ENCODE data around the gene NTN4.
A peak's percentile ranks its signal among the peaks of the same experiment; 100 is the strongest.
"Not testable (repeated sequence)": the region's sequence is repeated elsewhere in the genome, so short reads cannot be mapped to it uniquely, and the experiment has no call there.

Gene NTN4

DNA sequence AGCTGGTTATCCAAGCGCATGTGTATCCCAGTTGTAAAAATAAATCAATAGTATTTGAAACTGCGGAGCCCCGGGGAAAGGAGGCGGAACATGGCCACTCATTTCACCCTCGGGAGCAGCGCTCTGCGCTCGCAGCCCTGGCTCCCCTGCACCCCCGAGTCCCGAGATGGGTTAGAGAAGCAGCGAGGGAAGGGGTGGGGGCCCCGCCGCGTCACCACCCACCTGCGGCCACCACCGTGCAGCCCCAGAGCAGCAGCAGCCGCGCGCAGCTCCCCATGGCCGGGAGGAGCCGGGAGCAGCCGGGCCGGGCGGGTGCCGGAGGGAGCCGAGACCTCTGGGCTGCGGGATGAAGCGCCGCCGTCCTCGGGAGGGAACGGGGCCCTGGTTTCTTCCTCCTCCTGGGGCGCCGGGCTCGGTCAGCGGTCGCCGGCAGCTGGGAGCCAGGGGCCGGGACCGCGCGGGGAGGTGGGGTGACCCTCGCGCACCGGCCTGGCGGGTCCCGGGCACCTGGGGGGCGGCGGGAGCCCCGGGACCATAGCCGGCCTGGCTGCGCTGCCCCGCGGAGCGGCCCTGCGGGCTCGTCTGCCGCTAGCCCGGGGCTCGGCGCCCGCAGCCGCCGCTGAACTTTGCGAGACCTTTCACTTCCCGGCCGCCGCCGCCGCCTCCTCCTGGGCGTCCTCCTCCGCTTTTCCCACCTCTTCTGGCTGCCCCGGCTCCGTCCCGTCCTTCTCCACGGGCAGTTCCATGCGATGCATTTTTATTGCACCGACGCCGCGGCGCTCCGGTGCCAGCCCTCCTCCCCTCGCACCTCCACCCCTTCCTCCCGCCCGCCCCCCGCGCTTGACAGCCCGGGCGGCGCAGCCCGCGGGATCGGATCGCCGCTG lies at the start of gene NTN4:
Gene NTN4 (minus strand): TSS at position 732 of the 884 bp plus-strand sequence. CDS start 455 bp downstream, at position 277.
- Mint-ChIP-seq H3K27ac (peak within 1 kb of the TSS in 1 of 2 donors; percentile 66), H3K4me3 (peak within 1 kb of the TSS; percentile 91 to 95), H3K9me3 (no peaks in the 10 kb centered on the region), H3K27me3 (peaks cover 73% of the 10 kb centered on the region), H3K4me1 (peaks cover 18% of the 10 kb centered on the region)
- peak; percentile 26 to 34 for DNase-seq
- peak; percentile 70 for ATAC-seq

DNA sequence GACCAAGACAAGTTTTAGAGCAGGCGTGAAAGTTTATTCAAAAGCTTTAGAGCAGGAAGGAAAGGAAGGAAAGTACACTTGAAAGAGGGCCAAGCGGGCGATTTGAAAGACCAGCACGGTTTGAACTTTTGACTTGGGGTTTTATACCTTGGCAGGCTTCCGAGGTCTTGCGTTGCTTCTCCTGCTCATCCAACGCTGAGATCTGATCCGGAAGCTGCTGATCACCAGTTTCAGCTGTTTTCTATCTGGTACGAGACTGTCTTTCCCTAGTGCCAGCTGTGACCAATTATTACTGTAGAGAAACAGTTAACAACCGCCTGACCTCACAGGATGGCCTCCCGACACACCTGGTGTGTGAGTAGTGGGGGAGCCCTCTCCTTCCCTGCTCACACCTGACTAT lies 47.6 kb upstream of the NTN4 start:
- Mint-ChIP-seq H3K4me3 (no peak overlapping the region), H3K27me3 (peaks cover 17% of the 10 kb centered on the region), H3K4me1 (peaks cover 6% of the 10 kb centered on the region), H3K9me3 (no peaks in the 10 kb centered on the region), H3K27ac (peak overlapping the region in 1 of 2 donors; percentile 62)
- DNase-seq: no peak
- ATAC-seq: peak; percentile 18

DNA sequence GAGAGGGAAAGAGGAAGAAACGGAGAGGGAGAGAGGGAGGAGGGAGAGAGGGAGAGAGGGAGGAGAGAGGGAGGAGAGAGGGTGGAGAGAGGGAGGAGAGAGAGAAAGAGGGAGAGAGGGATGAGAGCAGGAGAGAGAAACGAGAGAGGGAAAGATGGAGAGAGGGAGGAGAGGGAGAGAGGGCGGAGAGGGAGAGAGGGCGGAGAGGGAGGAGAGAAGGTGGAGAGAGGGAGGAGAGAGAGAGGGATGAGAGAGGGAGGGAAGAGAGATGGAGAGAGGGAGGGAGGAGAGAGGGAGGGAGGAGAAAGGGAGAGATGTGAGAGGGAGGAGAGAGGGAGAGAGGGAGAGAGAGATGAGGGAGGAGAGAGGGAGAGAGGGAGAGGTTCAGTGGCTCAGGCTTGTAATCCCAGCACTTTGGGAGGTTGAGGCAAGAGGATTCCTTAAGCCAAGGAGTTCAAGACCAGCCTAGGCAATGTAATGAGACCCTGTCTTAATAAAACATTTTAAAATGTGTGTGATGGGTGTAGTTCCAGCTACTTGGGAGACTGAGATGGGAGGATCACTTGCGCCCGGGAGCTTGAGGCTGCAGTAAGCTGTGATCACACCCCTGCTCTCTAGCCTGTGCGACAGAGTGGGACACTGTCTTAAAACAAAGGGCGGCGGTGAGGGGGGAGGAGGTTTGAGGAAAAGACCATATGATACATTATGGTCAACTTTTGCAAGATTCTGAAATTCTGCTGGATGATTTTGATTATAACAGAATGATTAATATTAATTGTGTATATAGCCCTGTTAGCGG lies 46.9 kb upstream of the NTN4 start:
- Mint-ChIP-seq H3K4me3 (no peak overlapping the region), H3K9me3 (no peaks in the 10 kb centered on the region), H3K27me3 (peaks cover 17% of the 10 kb centered on the region), H3K4me1 (peaks cover 6% of the 10 kb centered on the region), H3K27ac (peak overlapping the region in 1 of 2 donors; percentile 62)
- no peak for DNase-seq
- no peak for ATAC-seq

DNA sequence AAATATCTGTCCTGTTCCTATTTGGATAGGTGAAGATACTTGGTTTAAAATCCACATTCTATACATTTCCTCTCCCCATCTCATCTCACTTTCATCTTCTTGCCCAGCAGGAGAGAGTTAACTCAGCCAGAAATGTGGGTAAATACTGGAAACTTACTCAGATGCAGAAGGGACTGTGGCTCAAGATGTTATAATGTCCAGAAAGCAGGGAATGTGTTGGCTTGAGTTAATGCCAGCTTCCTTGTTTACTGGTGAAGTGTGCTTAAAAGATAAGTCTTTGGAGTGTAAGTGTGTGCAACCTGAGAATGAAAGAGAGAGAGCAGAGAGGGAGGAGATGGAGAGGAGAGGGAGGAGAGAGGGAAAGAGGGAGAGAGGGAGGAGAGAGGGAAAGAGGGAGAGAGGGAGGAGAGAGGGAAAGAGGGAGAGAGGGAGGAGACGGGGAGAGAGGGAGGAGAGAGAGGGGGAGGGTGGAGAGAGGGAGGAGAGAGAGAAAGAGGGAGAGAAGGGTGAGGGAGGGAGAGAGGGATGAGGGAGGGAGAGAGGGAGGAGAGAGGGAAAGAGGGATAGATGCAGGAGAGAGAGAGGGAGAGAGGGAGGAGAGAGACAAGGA lies 46.2 kb upstream of the NTN4 start:
- Mint-ChIP-seq H3K9me3 (no peaks in the 10 kb centered on the region), H3K4me1 (peaks cover 6% of the 10 kb centered on the region), H3K27ac (no peak overlapping the region), H3K4me3 (no peak overlapping the region), H3K27me3 (peaks cover 17% of the 10 kb centered on the region)
- DNase-seq (no peak), ATAC-seq (no peak)

DNA sequence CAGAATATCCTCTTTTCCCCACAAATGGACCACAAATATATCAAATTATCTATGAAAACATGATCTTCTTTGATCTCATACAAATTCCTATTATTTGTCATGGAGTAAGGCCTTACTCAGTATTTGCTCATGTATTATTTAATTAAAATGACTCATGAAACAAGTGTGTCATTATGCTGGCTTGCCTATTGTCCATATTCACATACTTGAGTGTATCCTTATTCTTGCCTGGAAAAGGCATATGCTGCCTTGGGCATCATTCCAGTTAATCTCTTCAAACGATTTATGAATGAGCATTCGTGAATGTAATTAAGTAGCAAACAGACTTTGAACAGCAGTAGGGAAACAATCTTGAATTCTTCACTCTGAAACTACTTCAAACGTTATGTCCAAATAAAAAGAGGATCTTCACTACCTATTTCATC lies 45.6 kb upstream of the NTN4 start:
- ATAC-seq (no peak), DNase-seq (no peak)
- no peaks in the 10 kb centered on the region for H3K9me3 Mint-ChIP-seq
- H3K27me3 Mint-ChIP-seq: peaks cover 17% of the 10 kb centered on the region
- no peak overlapping the region for H3K4me3 Mint-ChIP-seq
- H3K27ac Mint-ChIP-seq: no peak overlapping the region
- H3K4me1 Mint-ChIP-seq: peaks cover 6% of the 10 kb centered on the region

DNA sequence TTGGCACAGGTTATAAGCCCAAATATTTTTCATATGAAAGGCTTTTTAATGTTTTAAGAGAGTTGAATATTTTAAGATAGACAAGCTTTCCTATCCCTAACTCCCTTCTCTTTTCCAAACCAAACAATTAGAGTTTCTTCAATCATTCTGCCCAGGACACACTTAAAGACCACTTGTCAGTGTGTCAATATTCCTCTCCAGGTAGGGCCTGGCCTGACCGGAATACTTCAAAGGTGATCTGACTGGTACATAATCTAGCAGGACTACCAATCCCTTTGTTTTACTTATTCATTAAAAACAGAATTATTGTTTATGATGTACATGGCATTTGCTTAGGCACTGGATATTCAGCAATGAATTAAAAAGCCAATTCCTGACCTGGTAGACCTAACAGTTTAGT lies 44.0 kb upstream of the NTN4 start:
- ATAC-seq: no peak
- no peak for DNase-seq
- Mint-ChIP-seq H3K27me3 (peaks cover 29% of the 10 kb centered on the region), H3K4me3 (no peak overlapping the region), H3K4me1 (peaks cover 6% of the 10 kb centered on the region), H3K9me3 (no peaks in the 10 kb centered on the region), H3K27ac (no peak overlapping the region)

DNA sequence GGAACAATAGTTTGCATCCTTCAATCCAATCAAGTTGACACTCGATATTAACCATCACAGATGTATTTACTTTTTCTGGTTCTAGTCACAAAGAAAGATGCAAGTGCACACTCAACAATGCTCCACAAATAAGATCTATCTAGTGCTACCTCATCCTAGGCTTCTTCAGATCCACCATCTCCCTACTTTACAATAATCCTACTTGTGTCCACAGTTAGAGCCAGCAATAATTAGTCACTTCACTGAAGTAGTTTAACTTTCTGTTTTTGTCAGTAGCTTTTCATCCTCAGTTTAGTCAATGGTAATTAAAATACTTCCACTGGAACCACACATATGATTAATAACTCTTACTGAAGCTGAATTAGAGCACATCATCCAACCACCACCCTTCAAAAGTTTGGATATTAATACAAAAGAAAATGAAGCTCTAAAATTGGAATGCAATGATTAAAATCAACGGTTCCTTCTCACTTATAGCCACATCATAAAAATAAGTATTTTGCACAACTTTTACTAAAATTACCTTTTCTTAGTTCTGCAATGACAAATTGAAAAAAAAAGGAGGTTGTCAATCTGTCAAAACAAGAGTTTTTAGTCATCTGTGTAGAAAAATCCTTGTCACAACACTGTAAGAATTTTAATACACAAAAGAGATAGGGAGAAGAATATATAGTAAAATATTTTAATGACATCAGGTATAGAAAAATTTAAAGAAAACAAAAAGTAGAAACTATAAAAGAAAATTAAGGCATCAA lies 39.9 kb upstream of the NTN4 start:
- Mint-ChIP-seq H3K4me1 (no peaks in the 10 kb centered on the region), H3K27me3 (peaks cover 14% of the 10 kb centered on the region), H3K4me3 (peak overlapping the region in 1 of 2 donors; percentile 10), H3K9me3 (no peaks in the 10 kb centered on the region), H3K27ac (no peak overlapping the region)
- DNase-seq: no peak
- ATAC-seq: peak; percentile 26

DNA sequence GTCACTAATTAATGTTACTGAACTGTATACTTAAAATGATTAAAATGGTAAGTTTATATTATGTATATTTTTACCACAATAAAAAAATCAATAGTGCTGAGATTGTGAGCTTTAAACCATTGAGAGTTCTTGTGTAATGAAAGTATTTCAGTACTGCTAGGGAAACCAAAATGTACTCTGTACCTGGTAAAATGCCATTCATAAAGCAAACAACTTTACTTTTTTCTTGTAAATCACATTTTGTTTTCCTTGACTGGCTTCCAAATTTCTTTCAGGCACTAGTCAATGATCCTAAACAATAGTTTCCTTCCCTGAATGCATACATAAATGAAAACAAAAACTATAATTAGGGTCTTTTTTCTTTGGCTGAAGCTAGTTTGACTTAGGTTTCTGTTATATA lies 38.8 kb upstream of the NTN4 start:
- ATAC-seq (no peak), DNase-seq (no peak)
- Mint-ChIP-seq H3K27me3 (peaks cover 14% of the 10 kb centered on the region), H3K4me1 (no peaks in the 10 kb centered on the region), H3K27ac (no peak overlapping the region), H3K4me3 (no peak overlapping the region), H3K9me3 (no peaks in the 10 kb centered on the region)

DNA sequence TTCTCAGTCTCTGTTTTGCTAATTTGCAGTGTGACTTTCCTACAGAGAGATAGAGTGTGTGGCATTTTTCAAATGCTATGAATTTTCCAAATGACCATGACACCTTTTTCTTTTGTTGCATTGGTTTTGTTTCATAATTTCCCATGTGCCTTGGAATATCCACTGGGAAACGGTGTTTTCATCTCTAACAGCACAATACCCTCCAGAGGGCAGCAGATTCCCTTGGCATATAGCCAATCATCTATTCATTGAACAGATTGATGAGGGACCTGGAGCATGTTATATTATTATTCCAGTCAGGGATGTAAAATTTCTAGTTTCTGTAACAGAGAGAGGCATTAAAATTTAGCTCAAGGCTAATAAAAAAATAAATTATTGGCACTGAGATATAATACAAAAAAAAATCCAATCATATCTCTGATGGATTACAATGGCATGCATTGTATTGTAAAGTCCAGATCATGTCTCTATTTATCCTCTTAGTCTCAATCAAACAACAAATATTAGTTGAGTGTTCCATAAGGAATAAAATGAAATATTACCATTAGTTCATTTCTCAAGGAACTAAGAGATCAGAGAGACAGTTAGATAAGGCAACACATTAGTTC lies 29.6 kb upstream of the NTN4 start:
- H3K9me3 Mint-ChIP-seq: no peaks in the 10 kb centered on the region
- no peak overlapping the region for H3K4me3 Mint-ChIP-seq

DNA sequence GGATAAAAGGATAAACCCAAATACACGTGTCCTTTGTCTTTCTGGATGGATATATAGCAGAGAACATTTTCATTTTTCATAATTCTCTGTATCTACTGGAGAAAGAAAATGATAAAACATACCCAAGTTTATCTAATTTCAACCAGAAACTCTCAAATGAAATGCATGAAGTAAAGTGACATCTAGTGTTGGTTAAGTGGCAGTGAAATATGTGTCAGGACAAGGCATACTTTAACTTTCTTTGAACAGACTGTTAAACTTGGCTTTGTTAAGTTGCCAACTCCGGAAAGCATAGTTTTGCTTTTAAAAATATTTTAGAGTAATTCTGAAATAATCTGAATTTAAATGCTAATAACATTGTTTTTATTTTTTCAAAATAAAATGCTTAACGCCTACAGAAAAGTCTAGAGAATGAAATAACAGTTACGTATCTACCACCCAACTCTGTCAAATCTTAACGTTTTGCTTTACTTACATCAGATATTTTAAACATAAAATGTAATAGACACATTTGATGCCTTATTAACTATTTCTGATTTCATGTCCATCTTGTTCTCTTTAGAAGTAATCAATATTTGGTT lies 25.2 kb upstream of the NTN4 start:
- DNase-seq: no peak
- Mint-ChIP-seq H3K4me3 (no peak overlapping the region), H3K9me3 (no peaks in the 10 kb centered on the region), H3K27ac (no peak overlapping the region), H3K27me3 (peaks cover 20% of the 10 kb centered on the region), H3K4me1 (no peaks in the 10 kb centered on the region)
- ATAC-seq: no peak

More for the DNA sequence above, 29.6 kb upstream of the NTN4 start:
- H3K27me3 Mint-ChIP-seq: peaks cover 21% of the 10 kb centered on the region
- DNase-seq: no peak
- no peak overlapping the region for H3K27ac Mint-ChIP-seq
- no peaks in the 10 kb centered on the region for H3K4me1 Mint-ChIP-seq
- ATAC-seq: no peak

DNA sequence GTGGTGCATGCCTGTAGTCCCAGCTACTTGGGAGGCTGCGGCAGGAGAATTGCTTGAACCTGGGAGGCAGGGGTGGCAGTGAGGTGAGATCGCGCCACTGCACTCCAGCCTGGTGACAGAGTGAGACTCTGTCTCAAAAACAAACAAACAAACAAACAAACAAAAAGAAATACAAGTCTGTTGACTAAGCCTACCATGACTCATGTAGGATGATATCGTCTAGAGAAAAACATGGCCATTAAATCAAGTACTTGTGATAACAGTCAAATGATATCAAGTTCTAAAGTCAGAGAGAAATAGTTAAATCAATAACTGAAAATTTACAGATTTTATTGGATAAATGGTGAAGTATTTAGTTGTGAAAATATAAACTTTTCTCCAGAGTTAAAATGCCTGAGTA lies 21.6 kb upstream of the NTN4 start:
- not testable (repeated sequence) for H3K4me1 Mint-ChIP-seq, DNase-seq, H3K4me3 Mint-ChIP-seq, ATAC-seq, H3K27ac Mint-ChIP-seq, H3K9me3 Mint-ChIP-seq
- H3K27me3 Mint-ChIP-seq: peaks cover 25% of the 10 kb centered on the region

DNA sequence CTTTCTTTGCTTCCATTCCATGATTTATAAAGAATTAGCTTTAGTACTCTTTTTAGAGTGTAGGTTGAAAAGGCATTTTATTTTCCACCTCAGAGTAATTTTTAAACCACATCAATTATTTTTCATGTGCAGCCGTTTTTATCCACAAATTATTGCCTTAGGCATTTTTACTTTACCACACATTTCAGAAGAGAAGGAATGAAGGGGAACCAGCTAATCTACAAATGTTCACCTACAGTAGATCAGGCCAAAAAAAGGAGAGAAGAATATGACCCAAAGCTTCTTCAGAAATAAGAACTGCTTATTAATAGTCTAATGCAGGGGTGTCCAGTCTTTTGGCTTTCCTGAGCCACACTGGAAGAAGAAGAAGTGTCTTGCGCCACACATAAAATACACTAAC lies 19.8 kb upstream of the NTN4 start:
- no peak overlapping the region for H3K4me3 Mint-ChIP-seq
- peaks cover 25% of the 10 kb centered on the region for H3K27me3 Mint-ChIP-seq
- ATAC-seq: no peak
- H3K27ac Mint-ChIP-seq: no peak overlapping the region
- H3K9me3 Mint-ChIP-seq: no peaks in the 10 kb centered on the region
- no peak for DNase-seq
- no peaks in the 10 kb centered on the region for H3K4me1 Mint-ChIP-seq

DNA sequence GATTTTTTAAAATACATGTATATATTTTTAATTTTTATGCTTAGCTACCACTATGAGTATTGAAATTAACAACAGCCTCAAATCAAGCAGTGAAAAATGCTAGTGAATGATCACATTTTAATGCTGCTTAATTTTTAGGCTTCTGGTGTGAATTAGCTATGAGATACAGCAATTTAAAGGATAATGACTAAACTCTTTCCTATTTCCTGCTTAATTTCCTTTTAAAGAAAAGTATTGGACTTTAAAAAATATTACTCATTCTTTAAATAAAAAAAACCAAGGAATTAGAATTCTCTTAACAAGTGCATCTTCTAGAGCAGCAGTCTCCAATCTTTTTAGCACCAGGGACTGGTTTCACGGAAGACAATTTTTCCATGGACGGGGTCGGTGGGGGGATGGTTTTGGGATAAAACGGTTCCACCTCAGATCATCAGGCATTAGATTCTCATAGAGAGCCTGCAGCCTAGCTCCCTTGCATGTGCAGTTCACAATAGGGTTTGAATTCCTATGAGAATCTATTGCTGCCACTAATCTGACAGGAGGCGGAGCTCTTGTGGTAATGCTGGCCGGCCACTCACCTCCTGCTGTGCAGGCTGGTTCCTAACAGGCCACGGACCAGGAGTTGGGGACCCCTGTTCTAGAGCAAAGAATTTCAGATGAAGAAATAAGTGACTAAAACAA lies 18.6 kb upstream of the NTN4 start:
- no peak overlapping the region for H3K27ac Mint-ChIP-seq
- H3K9me3 Mint-ChIP-seq: no peaks in the 10 kb centered on the region
- no peak overlapping the region for H3K4me3 Mint-ChIP-seq
- DNase-seq: no peak
- H3K27me3 Mint-ChIP-seq: peaks cover 25% of the 10 kb centered on the region
- no peak for ATAC-seq
- no peaks in the 10 kb centered on the region for H3K4me1 Mint-ChIP-seq

DNA sequence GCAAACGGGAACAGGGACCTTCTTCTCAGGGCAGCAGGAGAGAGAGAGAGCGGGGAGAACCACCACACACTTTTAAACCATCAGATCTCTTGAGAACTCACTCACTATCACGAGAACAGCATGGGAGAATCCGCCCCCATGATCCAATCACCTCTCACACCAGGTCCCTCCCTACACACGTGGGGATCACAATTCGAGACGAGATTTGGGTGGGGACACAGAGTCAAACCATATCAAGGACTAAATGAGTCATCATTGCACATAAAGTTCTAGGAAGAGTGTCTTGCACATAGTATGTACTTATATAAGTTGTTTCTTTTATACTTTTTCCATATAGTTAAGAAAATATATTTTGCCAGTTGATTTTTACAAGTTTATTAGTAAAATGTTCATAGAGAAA lies 17.6 kb upstream of the NTN4 start:
- ATAC-seq (no peak), DNase-seq (no peak)
- no peaks in the 10 kb centered on the region for H3K9me3 Mint-ChIP-seq
- H3K4me1 Mint-ChIP-seq: no peaks in the 10 kb centered on the region
- peaks cover 25% of the 10 kb centered on the region for H3K27me3 Mint-ChIP-seq
- H3K4me3 Mint-ChIP-seq: no peak overlapping the region
- no peak overlapping the region for H3K27ac Mint-ChIP-seq
